GM19324 (cell line): ENCODE results near the gene SLC26A4.

Experiments
- ATAC-seq: cut with Tn5 transposase; IDR thresholded peaks from one replicate; pipeline ENCODE4 v1.9.1; 2021; ENCODE audit warnings: mild to moderate bottlenecking, moderate library complexity; ENCODE audit not compliant: unreplicated experiment, low FRiP score

Gene SLC26A4

GRCh38 chr7:107742678-107743566 lies 82.3 kb downstream of the SLC26A4 start:
- ATAC-seq: peak; percentile 46

- ATAC-seq: peak; percentile 91
Observed at GRCh38 chr7:107743567-107744344, 83.1 kb downstream of the SLC26A4 start, which contains the start of gene CBLL1. CBLL1 (plus strand) TSS chr7:107744142; CDS start chr7:107744164, 22 bp downstream.

GRCh38 chr7:107744345-107744750 lies 83.7 kb downstream of the SLC26A4 start:
- ATAC-seq: peak; percentile 40

GRCh38 chr7:107746006-107746405 lies 85.4 kb downstream of the SLC26A4 start:
- no peak for ATAC-seq

GRCh38 chr7:107751113-107751512 lies 90.5 kb downstream of the SLC26A4 start:
- ATAC-seq: no peak

- ATAC-seq: no peak
Observed at GRCh38 chr7:107754642-107755041, 94.0 kb downstream of the SLC26A4 start.

- ATAC-seq: no peak
Observed at GRCh38 chr7:107758667-107759066, 98.0 kb downstream of the SLC26A4 start.

GRCh38 chr7:107767391-107767790 lies 106.8 kb downstream of the SLC26A4 start:
- ATAC-seq: no peak
